HepG2 (cell line): ENCODE data around the gene PID1. TPM values are rescaled to one million over a fixed set of nuclear protein-coding genes. Genes with fewer than 3 reads are reported as not detected.

Experiments used
- ATAC-seq: fragments of 200-7000 bp; cut with Tn5 transposase; 3 replicates; pipeline ENCODE4 v1.9.1; 2020; ENCODE audit warnings: mild to moderate bottlenecking, moderate library complexity
- BruUV-seq: library from RNA; stranded (reverse); fragments of 400-500 nt; replicated peaks from 2 replicates; lab custom pipeline; 2021; lab: Mats Ljungman, UMichigan
- CTCF ChIA-PET: fragments of 300-600 bp; formaldehyde crosslinking; extraction: SDS; loops from one replicate; lab custom pipeline; 2021; ENCODE audit warnings: low total read pairs, inconsistent platforms, low intra/inter-chr PET ratio; lab: Yijun Ruan, JAX
- POLR2A ChIA-PET: fragments of 350-600 bp; sonication (Branson Sonifier 250); formaldehyde crosslinking; loops from one replicate; lab custom pipeline; 2020; ENCODE audit warnings: antibody characterized with exemption, inconsistent platforms; lab: Yijun Ruan, JAX
- DNase-seq: peaks from one replicate; pipeline ENCODE4 v3.0.0-alpha.2; 2015; ENCODE audit warnings: low spot score
- FAIRE-seq: peaks from 3 replicates; lab custom pipeline; 2011; peaks lifted over from hg19 to GRCh38; lab: Jason Lieb, UNC
- H2AFZ ChIP-seq: one replicate; pipeline ENCODE4 v1.6.1; 2011; ENCODE audit warnings: low read length, inconsistent platforms
- H3K27ac ChIP-seq: fragments of 300-600 bp; 3 replicates; pipeline ENCODE4 v1.8.0; 2011; ENCODE audit warnings: mixed run types, mild to moderate bottlenecking, mixed read lengths, low read length, inconsistent platforms; ENCODE audit not compliant: insufficient read depth; ENCODE audit errors: extremely low read length
- H3K27me3 ChIP-seq, 2 experiments: fragments of 200-600 bp in 1 of 2; 2 replicates in 1 of 2; 3 replicates in 1 of 2; pipeline versions ENCODE4 v1.6.0 to v1.8.0; 2011; ENCODE audit warnings: low read length in 2 of 2, mild to moderate bottlenecking in 2 of 2, moderate library complexity in 2 of 2, inconsistent platforms in 1 of 2; ENCODE audit not compliant: insufficient read depth in 2 of 2, control insufficient read depth in 1 of 2
- H3K36me3 ChIP-seq, 2 experiments: fragments of 200-600 bp in 1 of 2; replicated peaks in 1 of 2; 2 replicates in 1 of 2; 3 replicates in 1 of 2; pipeline versions ENCODE4 v1.5.1 to v1.8.0; 2011; ENCODE audit warnings: low read length in 2 of 2, inconsistent platforms in 1 of 2; ENCODE audit not compliant: insufficient read depth in 2 of 2, control insufficient read depth in 1 of 2
- H3K4me1 ChIP-seq: 2 replicates; pipeline ENCODE4 v1.5.1; 2012; ENCODE audit warnings: low read length, inconsistent platforms; ENCODE audit not compliant: insufficient read depth
- H3K4me2 ChIP-seq: 2 replicates; pipeline ENCODE4 v1.6.0; 2011; ENCODE audit warnings: low read depth, low read length, inconsistent platforms
- H3K4me3 ChIP-seq, 3 experiments: fragments of 200-600 bp in 1 of 3; sonication (generic), shearing (Covaris generic) in 1 of 3; replicated peaks in 1 of 3; 2 replicates each; pipeline ENCODE4 v1.5.1; 2011 to 2016; ENCODE audit warnings: low read length in 3 of 3, inconsistent platforms in 2 of 3, low read depth in 2 of 3, mild to moderate bottlenecking in 2 of 3, control low read depth in 1 of 3, mixed read lengths in 1 of 3; ENCODE audit not compliant: insufficient read depth in 1 of 3
- H3K79me2 ChIP-seq: one replicate; pipeline ENCODE4 v1.6.1; 2011; ENCODE audit warnings: low read length, inconsistent platforms; ENCODE audit not compliant: insufficient read depth
- H3K9ac ChIP-seq: 2 replicates; pipeline ENCODE4 v1.6.0; 2011; ENCODE audit warnings: mild to moderate bottlenecking, low read depth, low read length, inconsistent platforms; ENCODE audit not compliant: insufficient read depth
- H3K9me3 ChIP-seq: 2 replicates; pipeline ENCODE4 v1.5.1; 2012; ENCODE audit warnings: mild to moderate bottlenecking, low read length
- H4K20me1 ChIP-seq: 2 replicates; pipeline ENCODE4 v1.6.0; 2011; ENCODE audit warnings: inconsistent platforms, mild to moderate bottlenecking, low read length, moderate library complexity; ENCODE audit not compliant: insufficient read depth
- ARID4A ChIP-seq: sonication (generic); formaldehyde crosslinking; IDR thresholded peaks from 2 replicates; pipeline ENCODE4 v1.5.0; 2020; ENCODE audit warnings: mild to moderate bottlenecking, missing genetic modification reagents, borderline replicate concordance
- FOXK1 ChIP-seq: sonication (generic); formaldehyde crosslinking; IDR thresholded peaks from 2 replicates; pipeline ENCODE4 v1.4.0; 2020; ENCODE audit warnings: low read depth, missing genetic modification reagents, borderline replicate concordance
- GLI4 ChIP-seq: sonication (generic); formaldehyde crosslinking; IDR thresholded peaks from 2 replicates; pipeline ENCODE4 v1.5.1; 2020; ENCODE audit warnings: missing genetic modification reagents, mild to moderate bottlenecking, moderate library complexity, borderline replicate concordance
- KMT2B ChIP-seq: IDR thresholded peaks from 2 replicates; pipeline ENCODE4 v1.6.1; 2016; ENCODE audit warnings: missing genetic modification reagents, missing compliant biosample characterization
- ONECUT2 ChIP-seq: sonication (generic); formaldehyde crosslinking; IDR thresholded peaks from 2 replicates; pipeline ENCODE4 v1.4.0; 2020; ENCODE audit warnings: missing genetic modification reagents
- POLR2AphosphoS5 ChIP-seq: IDR thresholded peaks from 2 replicates; pipeline ENCODE4 v1.6.1; 2012; ENCODE audit warnings: low read depth, low read length
- RNF219 ChIP-seq: sonication (generic); formaldehyde crosslinking; IDR thresholded peaks from 2 replicates; pipeline ENCODE4 v1.5.0; 2020; ENCODE audit warnings: mild to moderate bottlenecking, missing genetic modification reagents
- RORA ChIP-seq: sonication (generic); formaldehyde crosslinking; IDR thresholded peaks from 2 replicates; pipeline ENCODE4 v1.5.0; 2020; ENCODE audit warnings: mild to moderate bottlenecking, missing genetic modification reagents, moderate library complexity
- SALL1 ChIP-seq: sonication (generic); formaldehyde crosslinking; IDR thresholded peaks from 2 replicates; pipeline ENCODE4 v1.8.0; 2022; ENCODE audit warnings: mild to moderate bottlenecking, missing genetic modification reagents
- TIGD3 ChIP-seq: sonication (generic); formaldehyde crosslinking; IDR thresholded peaks from 2 replicates; pipeline ENCODE4 v1.5.1; 2020; ENCODE audit warnings: mild to moderate bottlenecking, missing genetic modification reagents, borderline replicate concordance
- ZNF10 ChIP-seq: sonication (generic); formaldehyde crosslinking; IDR thresholded peaks from 2 replicates; pipeline ENCODE4 v1.4.0; 2020; ENCODE audit warnings: mild to moderate bottlenecking, low read depth, missing genetic modification reagents, borderline replicate concordance
- WGBS: methylation state at CpG from one replicate; pipeline ENCODE4 v1.1.6; 2017; ENCODE audit warnings: low lambda C conversion rate; 5-methylcytosine and 5-hydroxymethylcytosine counted together
- in situ Hi-C: cut with HindIII; loops from 2 replicates; pipeline ENCODE4 v1.10.0; 2017; ENCODE audit warnings: low pct_unique_long_range_greater_than_20kb; ENCODE audit not compliant: extremely low pct_ligation_motif_present
- intact Hi-C: fragments of 100-400 bp; cut with micrococcal nuclease; formaldehyde crosslinking; loops from one replicate; pipeline ENCODE4 v1.10.0; 2022; ENCODE audit not compliant: unreplicated experiment
- polyA plus RNA-seq, 8 experiments: library from polyadenylated mRNA; depleted of rRNA in 3 of 8; stranded (reverse) in 7 of 8; unstranded in 1 of 8; fragments of >200 nt; fragmentation: Illumina TruSeq in 4 of 8; extraction: Trizol in 4 of 8; gene quantifications; 2 replicates each; pipeline versions ENCODE4 v1.2.1 to v1.2.3, GENCODE V29; 2011 to 2016; ENCODE audit warnings: low read depth in 4 of 8, missing spikeins in 1 of 8, mixed read lengths in 1 of 8; ENCODE audit not compliant: insufficient read depth in 1 of 8
- total RNA-seq, 5 experiments: library from RNA; depleted of rRNA; stranded (reverse); fragments of >200 nt; fragmentation: Illumina TruSeq; extraction: Trizol; gene quantifications; 2 replicates each; pipeline ENCODE4 v1.2.3, GENCODE V29; 2016; ENCODE audit warnings: low read depth in 1 of 5

The PID1 gene
- total and polyA plus RNA-seq, 2 of the 13 experiments (the other 11 are each of a cell fraction or from before 2014, with no cell fraction given) = 0.15 to 0.18 TPM

- no peak for TF ChIP-seq ARID4A (CRISPR knock-in tag)
- no peak for TF ChIP-seq KMT2B (CRISPR knock-in tag)
Measured at GRCh38 chr2:229009816-229010215, 261.3 kb downstream of the PID1 start (continued).

DNA sequence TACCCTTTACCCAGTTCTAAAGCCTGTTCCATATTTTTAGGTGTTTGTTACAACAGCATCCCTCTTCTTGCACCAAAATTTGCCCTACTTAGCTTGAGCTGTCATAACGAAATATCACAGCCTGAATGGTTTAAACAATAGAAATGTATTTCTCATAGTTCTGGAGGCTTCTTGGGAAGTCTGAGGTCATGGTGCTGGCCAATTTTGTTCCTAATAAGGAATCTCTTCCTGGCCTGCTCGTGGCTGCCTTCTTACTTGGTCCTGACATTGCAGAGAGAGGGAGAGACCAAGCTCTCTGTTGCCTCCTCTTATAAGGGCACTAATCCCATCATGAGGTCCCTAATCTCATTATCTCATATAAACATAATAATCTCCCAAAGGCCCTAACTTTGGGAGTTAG, 267.8 kb downstream of the PID1 start:
- ATAC-seq (no peak), DNase-seq (no peak), FAIRE-seq (no peak)
- Histone ChIP-seq H3K9ac (no peak overlapping the region), H3K27ac (no peak overlapping the region), H3K9me3 (peaks cover 96% of the 10 kb centered on the region), H3K4me1 (no peaks in the 10 kb centered on the region), H3K4me3 (no peak overlapping the region), H3K4me2 (no peak overlapping the region), H4K20me1 (no peaks in the 10 kb centered on the region), H3K79me2 (no peaks in the 10 kb centered on the region), H3K36me3 (no peaks in the 10 kb centered on the region), H2AFZ (no peak overlapping the region), H3K27me3 (no peaks in the 10 kb centered on the region)
- in situ Hi-C loops = no loop called here
- POLR2A ChIA-PET = no interaction called here
- intact Hi-C loops = no loop called here
- no peak for TF ChIP-seq POLR2AphosphoS5
- TF ChIP-seq GLI4 = no peak
- TF ChIP-seq ZNF10 (CRISPR knock-in tag) = no peak
- no peak for TF ChIP-seq TIGD3 (CRISPR knock-in tag)
- no peak for TF ChIP-seq RORA
- TF ChIP-seq RNF219 = no peak
- TF ChIP-seq ONECUT2 = no peak
- TF ChIP-seq FOXK1 (CRISPR knock-in tag) = no peak
- TF ChIP-seq SALL1 (CRISPR knock-in tag) = no peak
- BruUV-seq = no TSS peak
- WGBS = 2% methylated on average over 2 of the region's 2 CpGs
- CTCF ChIA-PET = no interaction called here
